WTC11 (cell line): ENCODE data around the gene NOP56.

ENCODE experiments used
- NR3C1 ChIP-seq: sonication (generic); formaldehyde crosslinking; conservative IDR thresholded peaks from 2 replicates; pipeline ENCODE4 v1.8.1; 2023; ENCODE audit warnings: low read depth, mild to moderate bottlenecking, missing genetic modification reagents
- TF ChIP-seq, protein P1 (sequence below): fragments of 200-600 bp; IDR thresholded peaks from 2 replicates; pipeline ENCODE4 v1.8.0; 2022; ENCODE audit warnings: antibody characterized with exemption

DNA sequence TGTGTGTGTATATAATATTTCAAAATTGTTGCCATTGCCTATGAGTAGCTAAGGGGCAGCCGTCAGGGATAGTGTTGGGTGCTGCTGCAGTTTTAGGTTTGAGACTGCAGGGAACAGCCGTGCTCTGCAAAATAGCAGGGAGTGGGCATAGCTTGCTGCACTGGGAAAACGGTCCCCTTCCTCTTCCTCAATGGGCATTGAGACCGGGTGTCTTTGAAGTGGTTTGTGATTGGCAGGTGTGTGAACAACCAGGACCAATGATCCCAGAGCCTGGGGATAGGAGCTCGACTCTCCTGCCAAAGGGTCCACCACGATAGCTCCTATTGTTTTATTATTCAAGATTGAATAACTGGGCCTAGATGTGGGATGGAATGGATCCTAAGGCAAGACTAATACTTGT lies 35.1 kb downstream of the NOP56 start:
- TF ChIP-seq, protein P1, sequence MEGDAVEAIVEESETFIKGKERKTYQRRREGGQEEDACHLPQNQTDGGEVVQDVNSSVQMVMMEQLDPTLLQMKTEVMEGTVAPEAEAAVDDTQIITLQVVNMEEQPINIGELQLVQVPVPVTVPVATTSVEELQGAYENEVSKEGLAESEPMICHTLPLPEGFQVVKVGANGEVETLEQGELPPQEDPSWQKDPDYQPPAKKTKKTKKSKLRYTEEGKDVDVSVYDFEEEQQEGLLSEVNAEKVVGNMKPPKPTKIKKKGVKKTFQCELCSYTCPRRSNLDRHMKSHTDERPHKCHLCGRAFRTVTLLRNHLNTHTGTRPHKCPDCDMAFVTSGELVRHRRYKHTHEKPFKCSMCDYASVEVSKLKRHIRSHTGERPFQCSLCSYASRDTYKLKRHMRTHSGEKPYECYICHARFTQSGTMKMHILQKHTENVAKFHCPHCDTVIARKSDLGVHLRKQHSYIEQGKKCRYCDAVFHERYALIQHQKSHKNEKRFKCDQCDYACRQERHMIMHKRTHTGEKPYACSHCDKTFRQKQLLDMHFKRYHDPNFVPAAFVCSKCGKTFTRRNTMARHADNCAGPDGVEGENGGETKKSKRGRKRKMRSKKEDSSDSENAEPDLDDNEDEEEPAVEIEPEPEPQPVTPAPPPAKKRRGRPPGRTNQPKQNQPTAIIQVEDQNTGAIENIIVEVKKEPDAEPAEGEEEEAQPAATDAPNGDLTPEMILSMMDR, result no peak
- no peak for TF ChIP-seq NR3C1 (CRISPR knock-in tag)
